ENCODE results near the gene RASA3.

GRCh38 chr13:114130131-114130836 is 2.1 kb downstream of the RASA3 start:
- TF ChIP-seq, protein P1, sequence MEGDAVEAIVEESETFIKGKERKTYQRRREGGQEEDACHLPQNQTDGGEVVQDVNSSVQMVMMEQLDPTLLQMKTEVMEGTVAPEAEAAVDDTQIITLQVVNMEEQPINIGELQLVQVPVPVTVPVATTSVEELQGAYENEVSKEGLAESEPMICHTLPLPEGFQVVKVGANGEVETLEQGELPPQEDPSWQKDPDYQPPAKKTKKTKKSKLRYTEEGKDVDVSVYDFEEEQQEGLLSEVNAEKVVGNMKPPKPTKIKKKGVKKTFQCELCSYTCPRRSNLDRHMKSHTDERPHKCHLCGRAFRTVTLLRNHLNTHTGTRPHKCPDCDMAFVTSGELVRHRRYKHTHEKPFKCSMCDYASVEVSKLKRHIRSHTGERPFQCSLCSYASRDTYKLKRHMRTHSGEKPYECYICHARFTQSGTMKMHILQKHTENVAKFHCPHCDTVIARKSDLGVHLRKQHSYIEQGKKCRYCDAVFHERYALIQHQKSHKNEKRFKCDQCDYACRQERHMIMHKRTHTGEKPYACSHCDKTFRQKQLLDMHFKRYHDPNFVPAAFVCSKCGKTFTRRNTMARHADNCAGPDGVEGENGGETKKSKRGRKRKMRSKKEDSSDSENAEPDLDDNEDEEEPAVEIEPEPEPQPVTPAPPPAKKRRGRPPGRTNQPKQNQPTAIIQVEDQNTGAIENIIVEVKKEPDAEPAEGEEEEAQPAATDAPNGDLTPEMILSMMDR (IDR thresholded peaks at IDR 0.05) = no peak
- TF ChIP-seq POLR2AphosphoS5 (IDR thresholded peaks at IDR 0.05) (no peak), POLR2A (IDR thresholded peaks at IDR 0.05) (no peak)

Measured in gastroesophageal sphincter (tissue), 3 donors.